SK-MEL-5 (cell line): Measurements from ENCODE around the gene RAPGEF1. TPM values are rescaled to one million over a fixed set of nuclear protein-coding genes. Genes with fewer than 3 reads are reported as not detected.

Experiments used
- DNase-seq: peaks from one replicate; pipeline ENCODE4 v3.0.0-alpha.2; 2016; ENCODE audit warnings: low read depth, low spot score
- in situ Hi-C: cut with HindIII; loops from 2 replicates; pipeline ENCODE4 v1.10.0; 2016; ENCODE audit warnings: low sequenced_read_pairs, high pct_unique_total_duplicates, low pct_unique_long_range_greater_than_20kb
- total RNA-seq: library from RNA; depleted of rRNA; stranded (reverse); fragments of >200 nt; shearing (Covaris generic); gene quantifications from 2 replicates; pipeline ENCODE4 v1.2.3, GENCODE V29; 2014

The RAPGEF1 gene
- total RNA-seq, 1 experiment from 2014 or later, result 34.2 TPM

DNA sequence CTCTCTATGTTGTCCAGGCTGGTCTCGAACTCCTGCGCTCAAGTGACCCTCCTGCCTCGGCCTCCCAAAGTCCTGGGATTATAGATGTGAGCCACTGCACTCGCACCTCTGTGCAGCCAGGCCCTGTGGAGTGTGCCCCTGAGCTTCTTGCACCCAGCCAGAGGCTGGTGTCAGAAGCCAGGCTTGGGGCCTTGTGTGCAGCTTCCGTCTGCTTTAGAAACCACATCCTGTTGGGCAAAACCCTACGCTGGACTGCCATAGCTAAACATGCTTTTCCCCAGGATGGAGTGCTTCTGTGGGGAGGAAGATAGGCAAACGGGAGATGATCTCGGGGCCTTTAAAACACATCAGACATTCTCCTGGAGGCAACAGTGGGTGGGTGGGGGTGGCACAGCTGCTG is 154.5 kb downstream of the RAPGEF1 start:
- in situ Hi-C loops, result no loop called here
- DNase-seq, result no peak

- in situ Hi-C loops, result no loop called here
- no peak for DNase-seq
Measured at GRCh38 chr9:131584858-131585257, 155.0 kb downstream of the RAPGEF1 start.

- no peak for DNase-seq
- in situ Hi-C loops, result no loop called here
Measured at GRCh38 chr9:131583836-131584555, 155.9 kb downstream of the RAPGEF1 start.

- in situ Hi-C loops, result no loop called here
- DNase-seq, result no peak
Measured at GRCh38 chr9:131583337-131583645, 156.6 kb downstream of the RAPGEF1 start.

GRCh38 chr9:131582466-131583336 is 157.2 kb downstream of the RAPGEF1 start:
- no peak for DNase-seq
- in situ Hi-C loops, result no loop called here

GRCh38 chr9:131582056-131582455 is 157.8 kb downstream of the RAPGEF1 start:
- no peak for DNase-seq
- in situ Hi-C loops, result no loop called here

GRCh38 chr9:131580358-131580757 is 159.5 kb downstream of the RAPGEF1 start:
- DNase-seq, result no peak
- in situ Hi-C loops, result no loop called here

DNA sequence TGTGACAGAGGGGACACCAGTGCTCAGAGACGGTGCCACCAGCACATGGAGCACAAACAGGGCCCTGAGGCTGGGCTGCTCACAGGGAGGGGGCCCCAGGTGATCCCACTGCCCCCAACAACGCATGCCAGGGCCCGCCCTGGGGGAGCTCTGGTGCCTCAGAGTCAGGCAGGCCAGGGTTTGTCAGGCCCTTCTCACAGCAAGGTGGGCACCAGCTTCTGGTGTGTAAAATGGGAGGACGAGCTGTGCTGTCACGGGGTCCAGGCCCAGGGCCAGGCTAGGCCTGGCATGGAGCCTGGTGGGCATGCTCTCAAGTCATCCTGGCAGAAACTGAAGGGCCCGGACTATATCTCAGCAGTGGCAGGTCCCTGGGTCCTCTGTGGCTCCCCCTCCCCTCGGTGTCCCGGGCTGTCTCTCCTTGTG is 160.1 kb downstream of the RAPGEF1 start:
- in situ Hi-C loops, result no loop called here

DNA sequence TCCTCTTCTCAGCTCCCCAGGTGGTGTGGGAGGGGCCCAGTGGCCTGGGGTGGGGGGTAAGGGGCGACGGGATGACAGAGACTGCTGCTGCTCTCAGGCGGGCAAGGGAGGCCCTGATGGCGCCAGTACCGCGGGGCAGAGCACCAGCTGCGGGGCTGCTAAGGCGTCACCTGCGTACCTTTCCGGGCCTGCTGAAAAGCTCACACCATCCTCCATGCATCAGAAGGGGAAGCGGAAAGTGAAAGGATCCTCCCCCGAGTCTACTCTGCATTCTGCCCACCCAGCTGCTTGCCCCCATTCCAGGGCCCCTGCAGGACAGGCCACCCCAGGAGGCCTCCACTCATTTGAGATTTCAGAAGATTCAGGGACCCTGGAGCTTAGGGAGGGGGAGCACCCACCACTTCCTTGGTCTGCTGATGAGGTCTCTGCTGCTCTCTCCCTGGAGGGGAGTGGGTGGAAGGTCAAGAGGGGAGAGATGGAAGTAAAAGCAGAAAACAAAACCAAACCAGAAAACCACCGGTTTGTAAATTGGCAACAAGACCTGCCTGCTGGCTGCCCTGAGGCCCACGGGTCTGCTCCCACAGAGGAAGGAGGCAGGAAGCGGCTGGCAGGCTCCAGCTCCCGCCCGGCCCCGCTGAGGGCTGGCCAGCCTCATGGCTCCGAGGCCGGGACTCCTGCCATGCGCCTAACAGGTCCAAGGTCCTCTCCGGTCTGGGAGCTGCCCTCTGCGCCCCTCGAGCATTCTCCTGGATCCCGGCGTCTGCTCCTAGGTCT is 161.0 kb downstream of the RAPGEF1 start:
- no peak for DNase-seq
- in situ Hi-C loops, result no loop called here

More for the DNA sequence above, 160.1 kb downstream of the RAPGEF1 start:
- DNase-seq, result no peak

DNA sequence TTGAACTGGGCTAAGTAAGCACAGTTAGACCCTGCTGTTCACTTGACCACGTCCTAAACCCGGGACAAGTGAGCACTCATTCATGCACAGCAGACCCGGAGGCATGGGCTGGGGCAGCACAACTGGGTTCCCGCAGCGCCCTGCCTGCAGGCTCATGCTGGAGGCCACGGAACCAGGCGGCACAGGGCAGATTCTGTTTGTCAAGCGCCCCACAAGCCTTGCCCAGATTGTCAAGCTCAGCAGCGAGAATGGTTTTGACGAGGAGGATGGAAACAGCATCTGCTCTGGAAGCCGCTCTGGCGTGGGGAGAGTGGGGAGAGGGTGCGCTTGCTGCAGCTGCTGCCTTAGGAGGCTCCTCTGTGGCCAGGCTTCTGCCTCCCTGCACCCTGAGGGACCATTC is 161.9 kb downstream of the RAPGEF1 start:
- DNase-seq, result no peak
- in situ Hi-C loops, result no loop called here

- no peak for DNase-seq
- in situ Hi-C loops, result no loop called here
Measured at GRCh38 chr9:131577005-131578000, 162.6 kb downstream of the RAPGEF1 start.

GRCh38 chr9:131575946-131576853 is 163.7 kb downstream of the RAPGEF1 start:
- in situ Hi-C loops, result no loop called here
- DNase-seq, result no peak

DNA sequence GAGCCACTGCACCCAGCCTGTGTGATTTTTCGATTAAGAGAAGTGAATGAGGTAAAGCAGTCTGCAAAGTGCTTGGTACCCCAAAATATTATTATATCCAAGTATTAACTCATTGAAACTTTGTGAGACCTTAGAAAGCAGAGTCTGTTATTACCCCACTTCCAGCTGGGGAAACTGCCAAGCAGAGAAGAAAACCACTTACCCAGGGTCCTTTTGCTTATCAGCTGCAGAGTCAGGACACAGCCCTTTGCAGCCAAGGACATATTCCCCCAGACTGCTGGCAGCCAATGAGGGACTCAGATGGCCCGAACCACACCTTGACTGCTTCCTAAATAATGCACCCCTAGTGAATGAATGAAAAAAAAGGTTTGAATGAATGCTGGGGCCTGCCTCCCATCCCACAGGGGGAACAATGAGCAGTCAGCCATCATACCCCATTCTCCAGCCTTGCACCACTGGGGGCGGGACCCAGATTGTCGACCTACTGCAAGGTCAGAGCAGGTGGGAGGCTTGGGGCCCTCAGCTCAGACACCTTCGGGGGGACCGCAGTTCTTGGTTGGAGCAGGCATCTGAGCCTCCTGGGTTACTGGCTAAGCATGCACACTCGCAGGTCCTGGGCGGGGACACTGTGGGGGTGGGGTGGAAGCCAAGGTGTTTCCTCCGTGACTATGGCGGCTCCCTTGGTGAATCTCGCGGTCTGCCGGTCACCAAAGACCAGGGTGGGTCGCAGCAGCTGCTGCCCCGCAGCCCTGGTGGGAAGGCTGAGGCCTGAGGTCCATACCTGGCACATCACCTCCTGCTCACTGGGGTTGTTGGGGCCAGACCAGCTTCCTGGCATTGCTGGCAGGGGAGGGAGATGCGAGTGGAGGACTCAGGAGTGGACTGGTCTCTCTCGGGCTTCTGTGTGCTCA is 164.9 kb downstream of the RAPGEF1 start:
- DNase-seq, result no peak
- in situ Hi-C loops, result no loop called here

DNA sequence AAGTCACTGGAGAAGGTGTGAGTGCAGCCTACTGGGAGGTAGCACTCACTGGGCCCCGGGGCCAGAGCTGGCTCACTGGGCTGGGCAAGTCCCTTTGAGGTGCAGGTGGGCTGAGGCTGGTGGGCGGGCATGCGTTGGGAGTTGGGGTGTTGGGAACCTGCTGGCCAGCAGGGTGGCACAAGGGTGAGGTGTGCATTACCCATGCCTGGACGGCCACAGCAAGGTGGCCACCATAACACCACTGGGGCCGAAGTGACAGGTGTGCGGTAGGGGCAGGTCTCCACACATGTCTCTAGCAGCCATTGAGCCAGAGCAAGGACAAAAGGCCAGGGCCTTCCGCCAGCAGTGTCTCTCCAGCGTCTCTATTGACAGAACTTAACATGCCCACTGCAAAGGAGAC is 172.0 kb downstream of the RAPGEF1 start:
- DNase-seq, result no peak
- in situ Hi-C loops, result no loop called here

GRCh38 chr9:131566158-131566557 is 173.7 kb downstream of the RAPGEF1 start:
- in situ Hi-C loops, result no loop called here

More at GRCh38 chr9:131566158-131566557, 173.7 kb downstream of the RAPGEF1 start:
- no peak for DNase-seq
